Neuronal stem cell (in vitro differentiated cells): ENCODE data around the gene PIGU. TPM values are rescaled to one million over a fixed set of nuclear protein-coding genes. Genes with fewer than 3 reads are reported as not detected.

Experiments
- DNase-seq: peaks from one replicate; pipeline ENCODE4 v3.0.0-alpha.2; 2013; ENCODE audit warnings: low spot score
- H2AFZ ChIP-seq: one replicate; pipeline ENCODE4 v1.6.1; 2013; ENCODE audit warnings: mild to moderate bottlenecking, low read length, inconsistent platforms
- H2AK5ac ChIP-seq: 2 replicates; pipeline ENCODE4 v1.6.1; 2013; ENCODE audit warnings: low read depth, mild to moderate bottlenecking, inconsistent platforms, low read length, moderate library complexity, mixed read lengths
- H2BK120ac ChIP-seq: 2 replicates; pipeline ENCODE4 v1.6.1; 2013; ENCODE audit warnings: low read depth, mild to moderate bottlenecking, inconsistent platforms, low read length, moderate library complexity, mixed read lengths
- H2BK12ac ChIP-seq: one replicate; pipeline ENCODE4 v1.6.1; 2013; ENCODE audit warnings: low read length, inconsistent platforms
- H2BK15ac ChIP-seq: 2 replicates; pipeline ENCODE4 v1.6.1; 2013; ENCODE audit warnings: mild to moderate bottlenecking, low read length, inconsistent platforms, mixed read lengths
- H2BK5ac ChIP-seq: one replicate; pipeline ENCODE4 v1.6.1; 2013; ENCODE audit warnings: inconsistent platforms, mild to moderate bottlenecking, low read length, moderate library complexity
- H3K14ac ChIP-seq: one replicate; pipeline ENCODE4 v1.6.1; 2013; ENCODE audit warnings: low read length, inconsistent platforms
- H3K18ac ChIP-seq: 2 replicates; pipeline ENCODE4 v1.6.1; 2013; ENCODE audit warnings: low read length, inconsistent platforms
- H3K23ac ChIP-seq: 2 replicates; pipeline ENCODE4 v1.6.1; 2013; ENCODE audit warnings: low read depth, mild to moderate bottlenecking, mixed read lengths, low read length, inconsistent platforms; ENCODE audit not compliant: poor library complexity
- H3K27ac ChIP-seq: replicated peaks from 3 replicates; pipeline ENCODE4 v1.5.1; 2013; ENCODE audit warnings: low read length, inconsistent platforms
- H3K27me3 ChIP-seq, 3 experiments: 2 replicates each; pipeline ENCODE4 v1.6.1; 2013; ENCODE audit warnings: low read length in 3 of 3, mild to moderate bottlenecking in 2 of 3, inconsistent platforms in 1 of 3, low read depth in 1 of 3, mixed read lengths in 1 of 3, moderate library complexity in 1 of 3; ENCODE audit not compliant: control insufficient read depth in 3 of 3, insufficient read depth in 3 of 3
- H3K36me3 ChIP-seq, 2 donors: replicated peaks in 1 of 2; 2 replicates each; pipeline ENCODE4 v1.6.1; 2013; ENCODE audit warnings: low read length in 2 of 2; ENCODE audit not compliant: control insufficient read depth in 2 of 2, insufficient read depth in 2 of 2
- H3K4ac ChIP-seq: 2 replicates; pipeline ENCODE4 v1.6.1; 2013; ENCODE audit warnings: inconsistent platforms, mild to moderate bottlenecking, low read length, moderate library complexity
- H3K4me1 ChIP-seq, 2 donors: 1 replicate in 1 of 2; 2 replicates in 1 of 2; pipeline ENCODE4 v1.6.1; 2013; ENCODE audit warnings: low read length in 2 of 2, low read depth in 1 of 2; ENCODE audit not compliant: control insufficient read depth in 2 of 2, insufficient read depth in 1 of 2
- H3K4me2 ChIP-seq: one replicate; pipeline ENCODE4 v1.6.1; 2013; ENCODE audit warnings: mild to moderate bottlenecking, low read length, inconsistent platforms; ENCODE audit not compliant: insufficient read depth, poor library complexity, severe bottlenecking
- H3K4me3 ChIP-seq, 2 donors: 2 replicates each; pipeline ENCODE4 v1.5.1; 2013; ENCODE audit warnings: low read length in 2 of 2, mild to moderate bottlenecking in 2 of 2, inconsistent platforms in 1 of 2, moderate library complexity in 1 of 2
- H3K79me1 ChIP-seq: one replicate; pipeline ENCODE4 v1.6.1; 2013; ENCODE audit warnings: low read depth, mild to moderate bottlenecking, inconsistent platforms, low read length, moderate library complexity
- H3K9ac ChIP-seq: one replicate; pipeline ENCODE4 v1.6.1; 2013; ENCODE audit warnings: mild to moderate bottlenecking, low read depth, low read length, inconsistent platforms; ENCODE audit not compliant: poor library complexity
- H3K9me3 ChIP-seq, 2 donors: replicated peaks in 1 of 2; 2 replicates each; pipeline versions ENCODE3 to v1.6.1; 2013; ENCODE audit warnings: low read length in 2 of 2, mild to moderate bottlenecking in 2 of 2, inconsistent platforms in 1 of 2, low read depth in 1 of 2, mixed read lengths in 1 of 2, moderate library complexity in 1 of 2; ENCODE audit not compliant: control insufficient read depth in 2 of 2, insufficient read depth in 1 of 2
- H4K8ac ChIP-seq: one replicate; pipeline ENCODE4 v1.6.1; 2013; ENCODE audit warnings: low read depth, mild to moderate bottlenecking, inconsistent platforms, low read length, moderate library complexity
- H4K91ac ChIP-seq: one replicate; pipeline ENCODE4 v1.6.1; 2013; ENCODE audit warnings: low read length, low read depth, mild to moderate bottlenecking, inconsistent platforms; ENCODE audit not compliant: poor library complexity
- WGBS, 2 donors: extraction: QIAGEN DNeasy Blood & Tissue Kit; methylation state at CpG; one replicate each; pipeline ENCODE4 v1.1.7; 2013; ENCODE audit warnings: missing lambda C conversion rate in 2 of 2, mixed read lengths in 1 of 2; ENCODE audit not compliant: insufficient read length in 2 of 2, insufficient replicate concordance in 1 of 2; ENCODE audit errors: extremely low coverage in 2 of 2; 5-methylcytosine and 5-hydroxymethylcytosine counted together
- small RNA-seq: library from polyadenylated mRNA; stranded (forward); fragments of <200 nt; extraction: miRNeasy Mini kit (QIAGEN cat#:217004); gene quantifications from one replicate; pipeline ENCODE3, GENCODE V24; 2013; ENCODE audit not compliant: insufficient read depth

Gene PIGU

GRCh38 chr20:34511891-34512265 lies 165.0 kb downstream of the PIGU start:
- Histone ChIP-seq H2BK12ac (no peak overlapping the region), H3K9me3 (no peaks in the 10 kb centered on the region), H3K79me1 (peaks cover 1% of the 10 kb centered on the region), H3K4me1 (peaks cover 0 to 2% of the 10 kb centered on the region in 2 donors), H2BK15ac (no peak overlapping the region), H2BK120ac (no peak overlapping the region), H3K18ac (no peak overlapping the region), H3K23ac (no peak overlapping the region), H3K27me3 (no peaks in the 10 kb centered on the region), H3K4ac (no peak overlapping the region), H3K27ac (no peak overlapping the region), H4K8ac (no peak overlapping the region), H2AK5ac (no peak overlapping the region), H3K9ac (no peak overlapping the region), H3K36me3 (peaks cover 6 to 62% of the 10 kb centered on the region in 2 donors), H2AFZ (no peak overlapping the region), H3K14ac (no peak overlapping the region), H3K4me2 (no peak overlapping the region), H2BK5ac (no peak overlapping the region), H3K4me3 (no peak overlapping the region), H4K91ac (no peak overlapping the region)
- no peak for DNase-seq
- no CpG with 5 or more reads among the region's 3 CpGs for WGBS, 2 donors

DNA sequence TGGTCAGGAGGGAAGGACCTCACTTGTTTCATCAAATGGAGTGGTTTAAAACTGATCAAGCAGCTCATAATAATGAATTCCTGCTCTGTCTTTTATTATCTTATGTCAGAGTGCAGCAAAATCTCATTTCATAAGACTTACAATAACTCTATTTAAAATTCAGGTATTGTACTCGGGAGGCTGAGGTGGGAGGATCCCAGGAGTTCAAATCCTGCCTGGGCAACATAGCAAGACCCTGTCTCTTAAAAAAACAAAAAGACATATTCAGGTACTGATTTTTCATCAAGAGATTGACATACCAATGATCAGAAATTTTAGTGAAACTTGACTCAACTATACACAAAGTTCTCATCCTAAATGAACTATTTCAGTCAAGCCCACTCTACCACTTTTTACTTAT lies 166.3 kb downstream of the PIGU start:
- Histone ChIP-seq H3K27ac (no peak overlapping the region), H3K4me1 (peaks cover 0 to under 1% of the 10 kb centered on the region in 2 donors), H3K4me2 (no peak overlapping the region), H3K9ac (no peak overlapping the region), H2AK5ac (no peak overlapping the region), H2BK12ac (no peak overlapping the region), H4K91ac (no peak overlapping the region), H3K36me3 (peaks cover 6 to 75% of the 10 kb centered on the region in 2 donors), H3K4me3 (no peak overlapping the region), H2BK120ac (no peak overlapping the region), H3K79me1 (peaks cover 2% of the 10 kb centered on the region), H3K23ac (no peak overlapping the region), H2BK15ac (no peak overlapping the region), H3K18ac (no peak overlapping the region), H2AFZ (no peak overlapping the region), H4K8ac (no peak overlapping the region), H3K4ac (no peak overlapping the region), H3K9me3 (no peaks in the 10 kb centered on the region), H2BK5ac (no peak overlapping the region), H3K27me3 (no peaks in the 10 kb centered on the region), H3K14ac (no peak overlapping the region)
- no peak for DNase-seq
- no CpG with 5 or more reads among the region's 1 CpG for WGBS, 2 donors

Small RNAs within 50 kb of the gene (small RNA-seq; reads per million reads assigned to genes)
- gene AL118520.1 (not detected), gene RF00019 (not detected)
